HepG2 (cell line): Measurements from ENCODE around the gene FOCAD. TPM values are rescaled to one million over a fixed set of nuclear protein-coding genes. Genes with fewer than 3 reads are reported as not detected.
A peak's percentile ranks its signal among the peaks of the same experiment; 100 is the strongest.

Source experiments
- ATAC-seq: fragments of 200-7000 bp; cut with Tn5 transposase; 3 replicates; pipeline ENCODE4 v1.9.1; 2020; ENCODE audit warnings: mild to moderate bottlenecking, moderate library complexity
- BruUV-seq: library from RNA; stranded (reverse); fragments of 400-500 nt; replicated peaks from 2 replicates; lab custom pipeline; 2021; lab: Mats Ljungman, UMichigan
- CTCF ChIA-PET: fragments of 300-600 bp; formaldehyde crosslinking; extraction: SDS; loops from one replicate; lab custom pipeline; 2021; ENCODE audit warnings: low total read pairs, inconsistent platforms, low intra/inter-chr PET ratio; lab: Yijun Ruan, JAX
- POLR2A ChIA-PET: fragments of 350-600 bp; sonication (Branson Sonifier 250); formaldehyde crosslinking; loops from one replicate; lab custom pipeline; 2020; ENCODE audit warnings: antibody characterized with exemption, inconsistent platforms; lab: Yijun Ruan, JAX
- DNase-seq: peaks from one replicate; pipeline ENCODE4 v3.0.0-alpha.2; 2015; ENCODE audit warnings: low spot score
- FAIRE-seq: peaks from 3 replicates; lab custom pipeline; 2011; peaks lifted over from hg19 to GRCh38; lab: Jason Lieb, UNC
- H2AFZ ChIP-seq: one replicate; pipeline ENCODE4 v1.6.1; 2011; ENCODE audit warnings: low read length, inconsistent platforms
- H3K27ac ChIP-seq: fragments of 300-600 bp; 3 replicates; pipeline ENCODE4 v1.8.0; 2011; ENCODE audit warnings: mixed run types, mild to moderate bottlenecking, mixed read lengths, low read length, inconsistent platforms; ENCODE audit not compliant: insufficient read depth; ENCODE audit errors: extremely low read length
- H3K27me3 ChIP-seq, 2 experiments: fragments of 200-600 bp in 1 of 2; 2 replicates in 1 of 2; 3 replicates in 1 of 2; pipeline versions ENCODE4 v1.6.0 to v1.8.0; 2011; ENCODE audit warnings: low read length in 2 of 2, mild to moderate bottlenecking in 2 of 2, moderate library complexity in 2 of 2, inconsistent platforms in 1 of 2; ENCODE audit not compliant: insufficient read depth in 2 of 2, control insufficient read depth in 1 of 2
- H3K36me3 ChIP-seq, 2 experiments: fragments of 200-600 bp in 1 of 2; replicated peaks in 1 of 2; 2 replicates in 1 of 2; 3 replicates in 1 of 2; pipeline versions ENCODE4 v1.5.1 to v1.8.0; 2011; ENCODE audit warnings: low read length in 2 of 2, inconsistent platforms in 1 of 2; ENCODE audit not compliant: insufficient read depth in 2 of 2, control insufficient read depth in 1 of 2
- H3K4me1 ChIP-seq: 2 replicates; pipeline ENCODE4 v1.5.1; 2012; ENCODE audit warnings: low read length, inconsistent platforms; ENCODE audit not compliant: insufficient read depth
- H3K4me2 ChIP-seq: 2 replicates; pipeline ENCODE4 v1.6.0; 2011; ENCODE audit warnings: low read depth, low read length, inconsistent platforms
- H3K4me3 ChIP-seq, 3 experiments: fragments of 200-600 bp in 1 of 3; sonication (generic), shearing (Covaris generic) in 1 of 3; replicated peaks in 1 of 3; 2 replicates each; pipeline ENCODE4 v1.5.1; 2011 to 2016; ENCODE audit warnings: low read length in 3 of 3, inconsistent platforms in 2 of 3, low read depth in 2 of 3, mild to moderate bottlenecking in 2 of 3, control low read depth in 1 of 3, mixed read lengths in 1 of 3; ENCODE audit not compliant: insufficient read depth in 1 of 3
- H3K79me2 ChIP-seq: one replicate; pipeline ENCODE4 v1.6.1; 2011; ENCODE audit warnings: low read length, inconsistent platforms; ENCODE audit not compliant: insufficient read depth
- H3K9ac ChIP-seq: 2 replicates; pipeline ENCODE4 v1.6.0; 2011; ENCODE audit warnings: mild to moderate bottlenecking, low read depth, low read length, inconsistent platforms; ENCODE audit not compliant: insufficient read depth
- H3K9me3 ChIP-seq: 2 replicates; pipeline ENCODE4 v1.5.1; 2012; ENCODE audit warnings: mild to moderate bottlenecking, low read length
- H4K20me1 ChIP-seq: 2 replicates; pipeline ENCODE4 v1.6.0; 2011; ENCODE audit warnings: inconsistent platforms, mild to moderate bottlenecking, low read length, moderate library complexity; ENCODE audit not compliant: insufficient read depth
- DBP ChIP-seq: sonication (generic); formaldehyde crosslinking; IDR thresholded peaks from 2 replicates; pipeline ENCODE4 v1.4.0; 2020; ENCODE audit warnings: missing genetic modification reagents; ENCODE audit errors: not compliant biosample characterization
- ETV6 ChIP-seq: sonication (generic); formaldehyde crosslinking; conservative IDR thresholded peaks from 2 replicates; pipeline ENCODE4 v1.4.0; 2020; ENCODE audit warnings: missing genetic modification reagents
- FOSL1 ChIP-seq: sonication (generic); formaldehyde crosslinking; IDR thresholded peaks from 2 replicates; pipeline ENCODE4 v1.9.0; 2021; ENCODE audit warnings: missing genetic modification reagents, borderline replicate concordance
- FOXC1 ChIP-seq: sonication (generic); formaldehyde crosslinking; IDR thresholded peaks from 2 replicates; pipeline ENCODE4 v1.8.0; 2022; ENCODE audit warnings: mild to moderate bottlenecking, missing genetic modification reagents, borderline replicate concordance
- MAFK ChIP-seq, 2 experiments: IDR thresholded peaks in 1 of 2; conservative IDR thresholded peaks in 1 of 2; 2 replicates each; pipeline ENCODE4 v1.6.1; 2011; ENCODE audit warnings: improper control_type of control experiment in 2 of 2, low read length in 2 of 2
- MIER2 ChIP-seq: IDR thresholded peaks from 2 replicates; pipeline ENCODE4 v1.6.1; 2016; ENCODE audit warnings: missing biosample characterization, missing genetic modification reagents
- MLLT10 ChIP-seq: sonication (generic); formaldehyde crosslinking; IDR thresholded peaks from 2 replicates; pipeline ENCODE4 v1.4.0; 2020; ENCODE audit warnings: missing genetic modification reagents
- PLSCR1 ChIP-seq: sonication (generic); formaldehyde crosslinking; IDR thresholded peaks from 2 replicates; pipeline ENCODE4 v1.5.0; 2020; ENCODE audit warnings: missing genetic modification reagents, mild to moderate bottlenecking, borderline replicate concordance
- SIX4 ChIP-seq: sonication (generic); formaldehyde crosslinking; IDR thresholded peaks from 2 replicates; pipeline ENCODE4 v1.4.0; 2020; ENCODE audit warnings: missing genetic modification reagents
- STAG1 ChIP-seq: sonication (generic); formaldehyde crosslinking; IDR thresholded peaks from 2 replicates; pipeline ENCODE4 v1.4.0; 2020; ENCODE audit warnings: missing genetic modification reagents
- TBP ChIP-seq: sonication (generic); formaldehyde crosslinking; IDR thresholded peaks from 2 replicates; pipeline ENCODE4 v1.5.0; 2020; ENCODE audit warnings: missing genetic modification reagents
- ZBTB4 ChIP-seq: sonication (generic); formaldehyde crosslinking; IDR thresholded peaks from 2 replicates; pipeline ENCODE4 v1.4.0; 2020; ENCODE audit warnings: missing genetic modification reagents, mild to moderate bottlenecking, borderline replicate concordance
- ZFP36L1 ChIP-seq: sonication (generic); formaldehyde crosslinking; IDR thresholded peaks from 2 replicates; pipeline ENCODE4 v1.8.0; 2022; ENCODE audit warnings: mild to moderate bottlenecking, missing genetic modification reagents, moderate library complexity
- ZNF10 ChIP-seq: sonication (generic); formaldehyde crosslinking; IDR thresholded peaks from 2 replicates; pipeline ENCODE4 v1.4.0; 2020; ENCODE audit warnings: mild to moderate bottlenecking, low read depth, missing genetic modification reagents, borderline replicate concordance
- ZNF180 ChIP-seq: sonication (generic); formaldehyde crosslinking; IDR thresholded peaks from 2 replicates; pipeline ENCODE4 v1.4.0; 2020; ENCODE audit warnings: low read depth, missing genetic modification reagents, borderline replicate concordance
- ZNF513 ChIP-seq: sonication (generic); formaldehyde crosslinking; conservative IDR thresholded peaks from 2 replicates; pipeline ENCODE4 v1.5.0; 2020; ENCODE audit warnings: missing genetic modification reagents
- ZNF781 ChIP-seq: sonication (generic); formaldehyde crosslinking; IDR thresholded peaks from 2 replicates; pipeline ENCODE4 v1.5.1; 2020; ENCODE audit warnings: borderline replicate concordance, mild to moderate bottlenecking, missing genetic modification reagents; ENCODE audit errors: not compliant biosample characterization
- ZNF891 ChIP-seq: sonication (generic); formaldehyde crosslinking; IDR thresholded peaks from 2 replicates; pipeline ENCODE4 v1.5.0; 2020; ENCODE audit warnings: mild to moderate bottlenecking, missing genetic modification reagents
- WGBS: methylation state at CpG from one replicate; pipeline ENCODE4 v1.1.6; 2017; ENCODE audit warnings: low lambda C conversion rate; 5-methylcytosine and 5-hydroxymethylcytosine counted together
- in situ Hi-C: cut with HindIII; loops from 2 replicates; pipeline ENCODE4 v1.10.0; 2017; ENCODE audit warnings: low pct_unique_long_range_greater_than_20kb; ENCODE audit not compliant: extremely low pct_ligation_motif_present
- intact Hi-C: fragments of 100-400 bp; cut with micrococcal nuclease; formaldehyde crosslinking; loops from one replicate; pipeline ENCODE4 v1.10.0; 2022; ENCODE audit not compliant: unreplicated experiment
- polyA plus RNA-seq, 8 experiments: library from polyadenylated mRNA; depleted of rRNA in 3 of 8; stranded (reverse) in 7 of 8; unstranded in 1 of 8; fragments of >200 nt; fragmentation: Illumina TruSeq in 4 of 8; extraction: Trizol in 4 of 8; gene quantifications; 2 replicates each; pipeline versions ENCODE4 v1.2.1 to v1.2.3, GENCODE V29; 2011 to 2016; ENCODE audit warnings: low read depth in 4 of 8, missing spikeins in 1 of 8, mixed read lengths in 1 of 8; ENCODE audit not compliant: insufficient read depth in 1 of 8
- total RNA-seq, 5 experiments: library from RNA; depleted of rRNA; stranded (reverse); fragments of >200 nt; fragmentation: Illumina TruSeq; extraction: Trizol; gene quantifications; 2 replicates each; pipeline ENCODE4 v1.2.3, GENCODE V29; 2016; ENCODE audit warnings: low read depth in 1 of 5

FOCAD gene
- total and polyA plus RNA-seq, 2 of the 13 experiments (the other 11 are each of a cell fraction or from before 2014, with no cell fraction given) = 18.0 to 31.1 TPM

- TF ChIP-seq ZNF891 (no peak), ZFP36L1 (CRISPR knock-in tag) (no peak), ZNF781 (CRISPR knock-in tag) (no peak), MIER2 (CRISPR knock-in tag) (no peak), STAG1 (CRISPR knock-in tag) (no peak)
These were observed 106.7 kb downstream of the FOCAD start (continued) for GRCh38 chr9:20790721-20791120.

- Histone ChIP-seq H3K9me3 (no peaks in the 10 kb centered on the region), H3K4me1 (no peaks in the 10 kb centered on the region), H3K4me3 (no peak overlapping the region), H3K36me3 (peaks cover 0 to 4% of the 10 kb centered on the region in 2 experiments; a peak in 1 of 5 replicates), H4K20me1 (no peaks in the 10 kb centered on the region), H2AFZ (no peak overlapping the region), H3K4me2 (no peak overlapping the region), H3K27me3 (no peaks in the 10 kb centered on the region), H3K27ac (no peak overlapping the region), H3K9ac (no peak overlapping the region), H3K79me2 (no peaks in the 10 kb centered on the region)
- DNase-seq (no peak), FAIRE-seq (no peak), ATAC-seq (no peak)
- in situ Hi-C loops = no loop called here
- 94% methylated on average over 1 of the region's 1 CpG for WGBS
- CTCF ChIA-PET = no interaction called here
- intact Hi-C loops = no loop called here
- POLR2A ChIA-PET = no interaction called here
- BruUV-seq = no TSS peak
- TF ChIP-seq ZBTB4 (CRISPR knock-in tag) (no peak), ZNF180 (CRISPR knock-in tag) (no peak), PLSCR1 (CRISPR knock-in tag) (no peak), DBP (CRISPR knock-in tag) (no peak), TBP (CRISPR knock-in tag) (no peak), SIX4 (CRISPR knock-in tag) (no peak), MLLT10 (CRISPR knock-in tag) (no peak), ZNF513 (CRISPR knock-in tag) (no peak), MAFK (conservative IDR thresholded peaks at IDR 0.05 in 1 of 2, IDR thresholded peaks at IDR 0.05 in 1 of 2; ENCODE audit: low read length in 2 of 2) (peak in 1 of 2 experiments; percentile 63; a peak in 2 of 4 replicates), FOSL1 (CRISPR knock-in tag) (no peak), FOXC1 (no peak), ETV6 (CRISPR knock-in tag) (no peak), ZNF10 (CRISPR knock-in tag) (no peak)
These were observed 107.6 kb downstream of the FOCAD start for GRCh38 chr9:20791682-20792081.
